Measurements from ENCODE around the gene SMOC1.

GRCh38 chr14:70027785-70028428 is 148.7 kb downstream of the SMOC1 start:
- TF ChIP-seq POLR2A (IDR thresholded peaks at IDR 0.05) (no peak), CTCF (IDR thresholded peaks at IDR 0.05) (peak; percentile 26 to 76 (median 72)), EP300 (IDR thresholded peaks at IDR 0.05) (no peak), POLR2AphosphoS5 (IDR thresholded peaks at IDR 0.05) (no peak)

Data from sigmoid colon (tissue), 4 donors.